Measurements from ENCODE around the gene UBE2N. TPM values are rescaled to one million over a fixed set of nuclear protein-coding genes. Genes with fewer than 3 reads are reported as not detected.

Gene UBE2N
- total RNA-seq, 4 donors from 2014 or later = 18.0 to 26.4 (median 22.1) TPM

DNA sequence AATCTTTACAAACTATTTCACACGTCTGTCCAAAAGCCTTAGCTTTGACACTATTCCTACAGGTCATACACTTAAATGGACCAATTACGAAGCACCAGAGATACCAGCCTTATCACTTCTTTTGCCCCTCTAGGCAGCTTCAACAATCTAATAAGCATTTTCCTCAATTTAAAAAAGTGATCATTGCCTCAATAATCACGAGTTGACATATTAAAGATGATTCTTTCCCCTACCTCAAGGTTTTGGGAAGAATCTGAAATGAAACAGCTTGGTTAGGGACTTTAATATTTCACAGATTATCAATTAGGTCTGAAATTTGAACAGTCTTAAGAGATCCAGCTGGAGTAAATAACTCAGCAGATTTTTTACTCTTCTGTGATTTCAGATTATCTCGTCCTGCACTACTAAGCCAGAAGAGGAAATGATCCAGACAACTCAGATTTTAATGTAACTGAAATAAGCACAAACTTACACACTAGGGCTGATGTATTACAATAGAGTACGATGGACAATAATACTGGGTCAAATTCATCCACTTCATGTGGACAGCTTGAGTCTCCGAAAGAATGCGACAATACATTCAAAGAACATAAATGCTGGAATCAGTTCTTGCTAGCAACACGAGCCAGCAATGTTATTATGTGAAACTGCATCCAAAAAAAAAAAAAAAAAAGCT lies 15.9 kb downstream of the UBE2N start:
- no peak for TF ChIP-seq POLR2A (IDR thresholded peaks at IDR 0.05)
- H3K27ac ChIP-seq = peak overlapping the region in 1 of 4 donors; percentile 62
- no peaks in the 10 kb centered on the region for H3K9me3 ChIP-seq
- peaks cover 0 to 42% (median 12%) of the 10 kb centered on the region in 4 donors for H3K4me1 ChIP-seq
- H3K36me3 ChIP-seq = no peaks in the 10 kb centered on the region
- no peaks in the 10 kb centered on the region for H3K27me3 ChIP-seq
- H3K4me3 ChIP-seq = no peak overlapping the region
- DNase-seq = no peak

DNA sequence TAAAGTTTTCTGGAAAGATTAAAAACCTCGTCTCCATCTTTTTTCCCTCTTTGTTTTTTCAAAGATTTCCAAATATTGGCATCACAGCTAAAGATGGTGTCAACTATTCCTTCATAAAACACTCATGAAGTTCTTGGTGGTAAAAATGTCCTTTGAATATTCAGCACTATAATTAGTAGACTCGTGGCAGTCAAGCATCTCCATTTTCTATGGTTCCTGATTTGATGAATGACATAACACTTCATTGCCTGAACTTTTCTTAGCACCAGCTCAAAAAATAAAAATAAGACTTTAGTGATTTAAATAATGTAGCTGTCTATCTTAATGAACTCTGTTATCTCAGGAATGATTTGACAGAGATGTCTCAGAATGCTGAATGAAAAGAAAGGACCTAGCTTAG lies 19.7 kb downstream of the UBE2N start:
- Histone ChIP-seq H3K27ac (no peak overlapping the region), H3K27me3 (no peaks in the 10 kb centered on the region), H3K4me3 (no peak overlapping the region), H3K36me3 (no peaks in the 10 kb centered on the region), H3K4me1 (peaks cover 0 to 52% (median 11%) of the 10 kb centered on the region in 4 donors), H3K9me3 (no peaks in the 10 kb centered on the region)
- DNase-seq = no peak
- TF ChIP-seq, protein P1, sequence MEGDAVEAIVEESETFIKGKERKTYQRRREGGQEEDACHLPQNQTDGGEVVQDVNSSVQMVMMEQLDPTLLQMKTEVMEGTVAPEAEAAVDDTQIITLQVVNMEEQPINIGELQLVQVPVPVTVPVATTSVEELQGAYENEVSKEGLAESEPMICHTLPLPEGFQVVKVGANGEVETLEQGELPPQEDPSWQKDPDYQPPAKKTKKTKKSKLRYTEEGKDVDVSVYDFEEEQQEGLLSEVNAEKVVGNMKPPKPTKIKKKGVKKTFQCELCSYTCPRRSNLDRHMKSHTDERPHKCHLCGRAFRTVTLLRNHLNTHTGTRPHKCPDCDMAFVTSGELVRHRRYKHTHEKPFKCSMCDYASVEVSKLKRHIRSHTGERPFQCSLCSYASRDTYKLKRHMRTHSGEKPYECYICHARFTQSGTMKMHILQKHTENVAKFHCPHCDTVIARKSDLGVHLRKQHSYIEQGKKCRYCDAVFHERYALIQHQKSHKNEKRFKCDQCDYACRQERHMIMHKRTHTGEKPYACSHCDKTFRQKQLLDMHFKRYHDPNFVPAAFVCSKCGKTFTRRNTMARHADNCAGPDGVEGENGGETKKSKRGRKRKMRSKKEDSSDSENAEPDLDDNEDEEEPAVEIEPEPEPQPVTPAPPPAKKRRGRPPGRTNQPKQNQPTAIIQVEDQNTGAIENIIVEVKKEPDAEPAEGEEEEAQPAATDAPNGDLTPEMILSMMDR (IDR thresholded peaks at IDR 0.05) = no peak
- no peak for TF ChIP-seq POLR2A (IDR thresholded peaks at IDR 0.05)

DNA sequence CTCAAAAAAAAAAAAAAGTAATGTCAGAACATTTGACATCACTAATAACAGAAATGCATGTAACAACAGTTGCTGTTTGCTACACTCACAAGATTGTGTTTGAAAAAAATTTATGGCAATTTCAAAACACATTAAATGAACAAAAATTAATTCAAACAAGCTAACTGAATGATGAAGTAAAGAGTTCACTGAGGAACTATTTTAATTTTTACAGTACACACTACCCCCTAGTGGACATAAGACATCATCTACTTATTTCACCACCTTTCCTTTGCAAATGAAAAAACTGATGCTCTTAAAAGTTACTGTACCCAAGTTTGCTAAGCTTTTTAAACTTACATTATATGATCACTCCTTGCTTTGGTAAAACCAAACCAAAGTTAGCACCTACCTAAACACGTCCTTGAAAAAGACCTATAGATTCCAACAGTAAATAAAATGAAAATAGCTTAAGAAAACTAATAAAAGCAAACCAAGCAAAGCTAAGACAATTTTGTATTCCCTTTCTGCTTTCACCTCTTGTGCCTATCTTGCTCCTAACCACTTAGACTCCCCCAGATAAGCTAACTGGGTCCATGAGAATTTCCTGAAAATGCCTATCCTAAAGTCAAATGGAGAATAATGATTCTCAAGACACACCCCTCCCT lies 22.2 kb downstream of the UBE2N start:
- TF ChIP-seq, protein P1 (IDR thresholded peaks at IDR 0.05) = peak; percentile 62 to 80 (median 70)
- no peak for TF ChIP-seq POLR2A (IDR thresholded peaks at IDR 0.05)
- Histone ChIP-seq H3K4me1 (peaks cover 0 to 42% (median 0%) of the 10 kb centered on the region in 4 donors), H3K9me3 (no peaks in the 10 kb centered on the region), H3K4me3 (no peak overlapping the region), H3K27me3 (no peaks in the 10 kb centered on the region), H3K36me3 (no peaks in the 10 kb centered on the region), H3K27ac (no peak overlapping the region)
- DNase-seq = no peak

DNA sequence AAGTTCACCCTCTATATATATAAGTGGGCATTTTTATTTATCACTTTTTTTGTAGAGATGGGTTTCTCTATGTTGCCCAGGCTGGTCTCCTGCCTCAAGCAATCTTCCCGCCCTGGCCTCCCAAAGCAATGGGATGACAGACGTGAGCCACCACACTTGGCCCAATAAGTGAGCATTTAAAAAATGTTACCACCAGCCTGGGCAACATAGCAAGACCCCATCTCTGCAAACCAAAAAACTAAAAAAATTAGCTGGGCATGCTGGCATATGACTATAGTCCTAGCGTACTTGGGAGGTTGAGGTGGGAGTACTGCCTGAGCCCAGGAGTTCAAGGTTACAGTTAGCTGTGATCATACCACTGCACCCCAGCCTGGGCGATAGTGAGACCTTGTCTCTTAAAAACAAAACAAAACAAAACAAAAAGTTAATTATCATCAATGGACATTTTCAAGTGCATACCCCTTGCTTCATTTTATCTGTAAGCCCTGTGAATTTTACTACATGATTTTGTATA lies 23.7 kb downstream of the UBE2N start:
- Histone ChIP-seq H3K4me1 (peaks cover 0 to 33% (median 0%) of the 10 kb centered on the region in 4 donors), H3K9me3 (no peaks in the 10 kb centered on the region), H3K27me3 (no peaks in the 10 kb centered on the region), H3K36me3 (no peaks in the 10 kb centered on the region), H3K27ac (no peak overlapping the region), H3K4me3 (no peak overlapping the region)
- DNase-seq = no peak
- TF ChIP-seq POLR2A (IDR thresholded peaks at IDR 0.05) = no peak
- TF ChIP-seq, protein P1 (IDR thresholded peaks at IDR 0.05) = no peak

DNA sequence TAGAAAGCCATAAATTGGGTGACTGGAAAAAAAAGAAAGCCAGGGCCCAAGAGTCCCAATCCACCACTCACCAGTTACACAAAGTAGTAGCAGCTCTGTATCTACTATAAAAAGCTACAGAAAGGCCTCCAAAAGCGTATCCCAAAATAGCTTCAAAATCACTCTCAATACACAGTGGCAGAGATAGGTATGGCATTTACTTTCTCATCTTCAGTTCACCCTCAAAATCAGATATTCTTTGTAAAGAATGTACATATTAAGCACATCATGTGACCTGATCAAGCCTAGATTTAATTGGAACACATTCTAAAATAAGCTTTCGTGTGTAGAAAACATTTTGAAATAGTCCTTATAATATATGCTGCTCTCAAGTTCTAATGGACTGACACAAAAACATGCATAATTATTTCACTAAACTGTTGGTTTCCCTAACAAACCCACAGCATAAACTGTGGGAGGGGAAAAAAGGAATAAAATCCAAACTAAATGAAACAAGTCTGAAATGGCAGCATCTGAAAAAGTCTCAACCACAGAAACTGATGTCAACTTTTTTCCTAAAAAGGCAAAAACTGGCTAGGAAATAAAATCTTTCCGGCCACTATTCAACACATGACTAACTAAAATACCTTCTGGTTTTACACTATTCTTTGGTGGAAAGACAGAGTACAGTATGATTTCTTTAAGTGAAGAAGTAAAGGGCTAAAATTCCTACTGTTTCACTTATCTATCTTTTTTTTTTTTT lies 25.9 kb downstream of the UBE2N start:
- no peak overlapping the region for H3K4me3 ChIP-seq
- TF ChIP-seq, protein P1 (IDR thresholded peaks at IDR 0.05) = peak in 1 of 6 experiments; percentile 27
- TF ChIP-seq POLR2A (IDR thresholded peaks at IDR 0.05) = no peak
- H3K36me3 ChIP-seq = no peaks in the 10 kb centered on the region
- no peaks in the 10 kb centered on the region for H3K9me3 ChIP-seq
- H3K4me1 ChIP-seq = peaks cover 0 to 23% (median 0%) of the 10 kb centered on the region in 4 donors
- no peaks in the 10 kb centered on the region for H3K27me3 ChIP-seq
- no peak overlapping the region for H3K27ac ChIP-seq
- no peak for DNase-seq
